Epidermal melanocyte (primary cell): ENCODE measurements around the gene SPATA4.

Source experiments
- DNase-seq: peaks from one replicate; pipeline ENCODE4 v3.0.0; 2011; ENCODE audit warnings: low spot score; ENCODE audit not compliant: insufficient read length

The SPATA4 gene

DNA sequence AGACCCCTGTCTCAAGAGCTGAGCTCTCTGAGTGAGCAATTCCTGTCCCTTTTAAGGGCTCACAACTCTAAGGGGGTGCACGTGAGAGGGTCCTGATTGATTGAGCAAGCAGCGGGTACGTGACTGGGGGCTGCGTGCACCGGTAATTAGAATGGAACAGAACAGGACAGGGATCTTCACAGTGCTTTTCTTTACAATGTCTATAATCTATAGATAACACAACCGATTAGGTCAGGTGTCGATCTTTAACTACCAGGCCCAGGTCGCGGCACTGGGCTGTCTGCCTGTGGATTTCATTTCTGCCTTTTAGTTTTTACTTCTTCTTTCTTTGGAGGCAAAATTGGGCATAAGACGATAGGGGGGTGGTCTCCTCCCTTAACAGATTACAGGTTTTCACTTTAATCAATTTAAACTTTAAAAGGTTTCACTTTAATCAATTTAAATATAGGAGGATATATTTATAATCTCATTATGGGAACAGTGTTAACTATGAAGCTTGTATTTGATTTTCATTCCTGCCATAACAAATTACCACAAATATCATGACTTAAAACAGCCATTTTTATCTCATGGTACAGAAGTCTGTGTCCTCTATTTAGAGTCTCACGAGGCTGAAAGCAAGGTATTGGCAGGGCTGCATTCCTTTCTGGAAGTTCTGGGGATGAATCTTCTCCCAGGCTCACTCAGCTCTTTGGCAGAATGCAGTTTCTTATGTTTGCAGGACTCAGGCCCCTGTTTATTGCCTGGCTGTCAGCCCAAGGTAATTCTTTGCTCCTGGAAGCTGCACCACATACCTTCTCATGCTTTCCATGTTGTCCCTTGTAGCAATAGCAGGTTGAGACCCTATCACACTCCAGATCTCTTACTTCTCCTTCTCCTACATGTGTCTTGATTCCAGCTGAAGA lies 5.2 kb downstream of the SPATA4 start:
- DNase-seq, result no peak

DNA sequence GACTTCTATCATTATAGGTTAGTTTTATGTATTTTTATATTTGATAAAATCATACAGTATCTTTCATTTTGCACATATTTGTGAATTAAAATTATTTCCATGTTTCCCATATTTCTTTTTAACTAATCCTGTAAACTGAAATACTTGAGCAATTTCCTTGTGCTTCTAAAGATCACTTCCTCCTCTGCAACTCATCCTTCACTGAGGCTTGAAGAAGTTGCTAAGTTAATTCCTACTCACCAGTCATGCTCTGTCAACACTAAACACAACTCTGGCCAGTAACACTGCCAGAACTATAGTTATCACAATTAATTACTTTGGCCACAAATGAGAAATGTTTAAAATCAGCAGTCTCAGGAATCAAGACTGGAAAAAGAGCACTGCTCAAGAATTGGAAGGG lies 6.7 kb downstream of the SPATA4 start:
- no peak for DNase-seq

DNA sequence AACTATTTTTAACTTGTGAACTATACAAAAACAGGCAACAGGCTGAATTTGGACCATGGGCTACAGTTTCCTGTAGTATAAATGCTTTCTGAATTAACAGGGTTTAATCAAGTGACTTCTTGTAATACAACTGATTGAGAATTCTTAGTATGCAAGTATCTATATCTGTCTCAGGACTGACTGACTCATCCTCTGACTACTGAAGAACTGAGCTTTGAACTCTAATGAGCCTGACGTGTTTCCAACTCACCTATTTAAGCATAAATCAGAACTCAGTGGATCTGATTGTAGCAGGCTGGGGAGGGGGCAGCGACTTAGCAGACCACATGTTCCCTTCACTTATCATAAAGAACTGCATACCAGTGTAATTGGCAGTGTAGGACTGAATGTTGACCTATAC lies 7.8 kb downstream of the SPATA4 start:
- no peak for DNase-seq

DNA sequence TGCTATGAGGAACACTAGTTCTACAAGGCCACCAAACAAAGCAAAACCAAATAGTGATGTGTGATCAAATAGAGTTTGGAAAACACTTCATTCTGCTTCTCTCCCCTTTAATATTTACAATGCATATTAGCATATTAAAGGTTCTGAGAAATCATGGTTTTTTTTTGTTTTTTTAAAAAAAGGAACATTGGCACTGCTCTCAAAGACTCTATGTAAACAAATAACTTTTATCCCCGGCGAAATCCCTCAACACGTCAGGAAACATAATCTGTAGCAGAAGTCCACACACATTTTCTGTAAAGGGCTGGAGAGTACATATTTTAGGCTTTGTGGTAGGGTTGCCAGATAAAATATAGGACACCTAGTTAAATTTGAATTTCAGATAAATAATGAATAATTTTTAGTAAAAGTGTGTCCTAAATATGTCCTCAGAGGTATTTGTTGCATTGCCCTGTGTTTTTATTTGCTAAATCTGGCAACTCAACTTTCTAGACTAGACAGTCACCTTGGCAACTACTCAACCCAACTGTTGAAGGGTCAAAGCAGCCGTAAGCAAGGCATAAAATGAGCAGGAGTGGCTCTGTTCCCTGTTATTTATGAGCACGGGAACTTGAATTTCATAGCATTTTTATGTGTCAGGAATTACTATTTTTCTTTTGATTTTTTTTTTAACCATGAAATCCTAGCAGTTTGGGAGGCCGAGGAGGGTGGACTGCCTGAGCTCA lies 8.6 kb downstream of the SPATA4 start:
- DNase-seq, result no peak

DNA sequence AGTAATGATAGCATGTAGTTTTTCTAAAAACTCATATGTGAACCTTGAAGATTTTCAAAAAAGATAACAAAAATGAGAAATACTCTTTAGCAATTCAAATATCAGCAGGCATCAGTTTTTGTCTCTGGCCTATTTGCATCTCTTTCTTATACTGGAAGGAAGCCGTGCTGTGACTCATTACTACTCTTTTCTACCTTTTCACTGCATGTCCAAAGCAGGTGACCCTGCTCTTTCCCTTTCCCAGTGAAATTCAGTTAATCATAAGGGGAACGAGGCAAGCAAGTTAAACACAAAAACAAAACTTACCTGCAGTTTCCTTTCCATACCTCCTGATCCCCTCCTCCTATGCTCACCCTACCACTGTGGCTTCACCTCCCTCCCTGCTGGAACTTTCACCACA lies 9.3 kb downstream of the SPATA4 start:
- DNase-seq, result no peak

DNA sequence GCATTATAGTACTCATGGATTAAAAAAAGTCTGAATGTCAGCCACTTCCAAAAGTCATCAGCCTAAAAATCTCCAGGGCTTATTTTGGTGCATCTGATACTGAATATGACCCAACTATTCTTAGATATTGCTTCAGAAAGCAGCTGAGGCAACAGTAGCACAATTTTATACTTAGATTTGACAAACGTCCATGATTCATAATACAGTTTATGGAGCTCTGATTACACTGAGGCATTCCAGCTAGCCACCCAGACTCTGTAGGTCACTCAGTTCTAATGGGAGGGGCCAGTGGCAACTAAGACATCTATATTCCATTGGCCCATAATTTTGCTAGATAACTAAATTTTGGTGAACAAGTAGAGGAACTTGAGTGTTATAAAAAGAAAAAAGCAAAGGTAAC lies 10.3 kb downstream of the SPATA4 start:
- no peak for DNase-seq

DNA sequence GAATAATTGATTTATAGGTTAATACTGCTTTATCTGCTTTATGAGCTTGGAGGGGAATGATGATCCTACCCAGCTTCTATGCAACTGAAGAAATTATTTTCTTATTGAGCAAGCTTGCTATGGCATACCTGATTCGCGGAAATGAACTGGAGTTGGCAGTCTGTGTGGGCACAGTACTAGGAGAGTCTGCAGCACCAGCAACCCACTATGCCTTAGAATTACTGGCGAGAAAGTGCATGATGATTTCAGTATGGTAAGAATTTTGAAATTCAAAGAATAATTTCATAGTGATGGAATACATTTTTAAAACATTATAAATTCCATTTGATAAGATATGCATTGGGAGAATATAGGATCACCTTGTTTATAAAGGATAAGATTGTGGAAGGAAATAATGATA lies 32.3 kb downstream of the SPATA4 start:
- no peak for DNase-seq

DNA sequence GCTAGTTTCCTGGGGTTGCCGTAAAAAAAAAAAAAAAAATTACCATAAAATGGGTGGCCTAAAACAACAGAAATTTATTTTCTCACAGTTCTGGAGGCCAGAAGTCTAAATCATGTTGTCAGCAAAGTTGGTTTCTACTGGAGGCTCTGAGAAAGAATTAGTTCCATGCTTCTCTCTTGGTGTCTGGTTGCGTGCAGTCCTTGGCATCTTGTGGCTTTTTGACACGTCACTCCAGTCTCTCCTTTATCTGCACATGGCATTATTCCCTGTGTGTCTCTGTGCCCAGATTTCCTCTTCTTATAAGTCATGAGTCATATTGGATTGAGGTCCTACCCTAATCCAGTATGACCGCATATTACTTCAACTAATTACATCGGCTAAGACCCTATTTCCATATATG lies 38.7 kb downstream of the SPATA4 start:
- no peak for DNase-seq

DNA sequence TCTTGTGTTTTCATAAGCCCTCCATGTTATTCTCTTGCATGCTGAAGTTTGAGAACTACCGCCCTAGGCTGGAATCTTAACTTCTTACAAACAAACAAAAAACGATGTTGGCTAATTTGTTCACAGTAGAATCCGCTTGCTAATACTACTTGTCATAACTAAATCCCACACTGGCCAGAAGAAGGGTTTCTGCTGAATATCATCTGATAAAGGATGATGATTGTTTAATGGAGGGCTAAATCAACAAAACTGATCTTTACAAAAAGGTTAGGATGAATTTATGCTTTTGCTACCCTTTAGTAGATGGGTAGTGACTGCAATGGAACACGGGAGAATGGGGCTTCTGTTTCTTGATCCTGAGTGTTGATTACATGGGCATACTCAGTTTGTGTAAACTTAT lies 42.3 kb downstream of the SPATA4 start:
- DNase-seq, result no peak

DNA sequence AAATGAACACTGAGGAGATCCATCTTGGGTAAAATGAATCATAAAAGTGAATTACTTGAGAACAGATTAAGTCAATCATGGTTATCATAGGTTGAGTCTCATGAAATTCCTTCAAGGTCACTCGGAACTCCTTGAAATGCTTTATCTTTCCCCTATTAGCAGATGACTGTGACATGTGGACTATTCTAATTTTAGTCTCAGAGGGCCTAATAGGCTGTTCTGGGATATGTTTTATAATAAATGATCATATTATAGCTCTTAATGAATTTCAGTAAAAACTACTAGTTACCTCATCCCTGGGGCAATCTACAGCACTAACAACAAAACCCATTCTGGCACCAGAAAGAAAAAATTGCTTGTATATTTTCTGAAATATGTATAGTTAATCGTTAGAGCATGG lies 44.7 kb downstream of the SPATA4 start:
- no peak for DNase-seq

DNA sequence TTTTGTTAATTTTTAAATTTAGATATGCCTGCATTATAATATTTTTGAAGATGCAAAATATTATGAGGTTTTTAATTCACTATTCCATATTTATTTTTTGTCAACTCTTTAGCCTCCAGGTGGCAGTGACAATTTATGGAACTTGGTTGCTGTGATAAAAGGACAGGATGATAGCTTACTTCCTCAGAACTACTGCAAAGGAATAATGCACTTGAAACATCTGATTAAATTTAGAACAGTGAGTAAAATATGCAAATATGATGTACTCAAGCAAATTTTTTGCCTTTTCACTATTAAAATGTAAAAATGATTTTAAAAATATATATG lies 45.1 kb downstream of the SPATA4 start:
- no peak for DNase-seq

DNA sequence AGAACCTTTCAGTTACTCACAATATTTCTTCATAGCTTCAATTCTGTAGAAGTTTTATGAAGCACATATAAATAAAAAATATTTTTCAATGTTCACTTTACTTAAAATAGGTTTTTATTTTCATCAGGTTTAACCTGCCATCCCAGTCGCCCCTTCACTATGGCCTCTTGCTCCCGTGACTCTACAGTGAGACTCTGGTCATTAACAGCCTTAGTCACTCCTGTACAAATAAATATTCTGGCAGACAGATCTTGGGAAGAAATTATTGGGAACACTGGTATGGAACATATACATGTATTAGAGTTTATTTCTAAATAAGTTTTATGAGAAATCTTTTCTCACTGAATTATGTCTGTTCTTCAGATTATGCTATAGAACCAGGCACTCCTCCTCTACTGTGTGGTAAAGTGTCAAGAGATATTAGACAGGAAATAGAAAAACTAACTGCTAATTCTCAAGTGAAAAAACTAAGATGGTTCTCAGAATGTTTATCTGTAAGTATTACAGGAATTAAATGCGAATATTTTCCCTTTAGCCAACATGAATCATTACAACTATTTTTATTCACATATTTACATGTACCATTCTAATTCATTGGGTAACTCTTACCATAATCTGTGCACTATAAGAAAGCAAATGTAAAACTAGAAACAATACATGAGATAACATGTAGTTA lies 45.6 kb downstream of the SPATA4 start:
- no peak for DNase-seq

DNA sequence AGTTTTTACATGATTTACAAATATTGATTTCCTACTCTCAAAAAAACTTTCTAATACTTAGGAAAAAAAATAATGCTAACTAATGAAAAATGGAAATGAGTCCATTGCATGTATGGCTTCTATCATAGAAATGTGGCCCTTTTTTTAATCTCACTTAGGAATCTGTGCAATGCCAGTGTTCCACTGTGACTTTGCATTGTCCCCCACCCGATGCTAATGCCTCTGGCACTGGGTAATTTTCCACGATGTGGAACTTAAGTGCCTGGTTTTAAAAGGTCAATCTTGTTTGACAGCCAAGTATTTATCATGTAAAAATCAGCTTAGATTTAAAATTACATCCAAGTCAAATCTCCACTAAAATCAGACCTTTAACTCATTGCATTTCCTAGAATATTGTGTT lies 53.1 kb downstream of the SPATA4 start:
- no peak for DNase-seq

DNA sequence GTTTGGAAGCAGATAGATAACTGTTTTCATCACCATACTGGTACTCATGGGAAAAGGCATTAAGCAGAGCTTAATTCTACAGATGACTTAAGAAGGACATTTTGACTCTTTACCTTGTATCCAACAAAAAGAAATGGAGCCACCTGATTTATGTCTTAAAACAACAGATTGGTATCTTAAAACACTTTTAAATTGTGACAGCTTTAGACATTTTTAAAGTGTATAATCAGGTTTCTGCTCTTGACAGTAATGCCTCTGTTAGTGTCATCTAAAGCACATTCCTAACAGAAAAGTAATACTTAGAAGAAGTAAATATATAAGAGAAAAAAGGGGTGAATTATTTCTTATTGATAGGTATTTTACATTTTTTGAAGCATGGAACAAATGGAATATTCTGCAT lies 55.9 kb downstream of the SPATA4 start:
- no peak for DNase-seq

DNA sequence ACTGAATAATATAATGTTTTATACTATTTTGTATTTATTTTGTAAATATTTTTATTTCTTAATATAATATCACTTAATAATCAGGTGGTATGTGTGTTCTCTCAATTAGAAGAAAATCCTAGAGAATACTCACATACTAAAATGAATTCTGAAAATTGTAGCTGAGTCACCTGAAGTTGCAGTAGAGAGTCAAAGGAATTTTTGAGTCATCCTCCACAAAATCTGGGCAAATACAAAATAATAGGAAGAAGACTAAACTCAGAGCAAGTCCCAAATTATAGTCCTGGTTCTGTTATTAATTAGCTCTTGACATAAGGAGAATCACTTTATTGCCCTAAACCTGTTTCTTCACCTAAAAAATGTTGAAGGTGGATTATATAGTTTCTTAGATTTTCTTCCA lies 57.8 kb downstream of the SPATA4 start:
- no peak for DNase-seq

DNA sequence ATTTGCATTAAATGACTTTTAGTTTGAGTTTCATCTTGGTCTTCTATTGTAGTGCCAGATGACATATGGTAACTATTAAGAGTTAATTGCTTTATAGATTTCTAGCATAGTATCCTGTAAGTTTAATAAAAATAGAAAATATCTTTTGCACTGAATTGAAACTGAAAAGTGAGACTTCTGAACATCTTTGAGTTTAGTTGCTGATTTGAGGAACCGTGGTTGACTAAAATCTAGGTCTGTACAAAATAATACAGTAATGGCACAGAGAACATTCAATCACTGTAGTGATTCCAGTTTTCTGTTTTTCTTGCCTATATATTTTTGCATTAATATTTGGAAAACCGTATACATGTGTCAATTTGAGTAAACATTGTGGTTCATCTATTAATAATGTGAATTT lies 60.7 kb downstream of the SPATA4 start:
- no peak for DNase-seq
